Lower leg skin (tissue), 3 donors: ENCODE measurements around the gene C17orf107.

Source experiments
- CTCF ChIP-seq, 3 donors: fragments of 450-650 bp; IDR thresholded peaks; one replicate each; pipeline ENCODE4 v1.5.1; 2016; ENCODE audit warnings: antibody characterized with exemption in 3 of 3, mild to moderate bottlenecking in 3 of 3, moderate library complexity in 2 of 3
- POLR2A ChIP-seq, 2 donors: fragments of 450-650 bp; IDR thresholded peaks; one replicate each; pipeline ENCODE4 v1.6.1; 2016 to 2017; ENCODE audit warnings: antibody characterized with exemption in 2 of 2, mild to moderate bottlenecking in 1 of 2, moderate library complexity in 1 of 2

- TF ChIP-seq CTCF (IDR thresholded peaks at IDR 0.05), result no peak
- no peak for TF ChIP-seq POLR2A (IDR thresholded peaks at IDR 0.05)
Measured at GRCh38 chr17:4863321-4863720, 36.0 kb upstream of the C17orf107 start.
